SK-N-MC (cell line): Measurements from ENCODE around the gene DGKE.

Source experiments
- EZH2 ChIP-seq: fragments of 200-600 bp; sonication (generic); IDR thresholded peaks from one replicate; pipeline ENCODE4 v1.6.1; 2017; ENCODE audit warnings: antibody characterized with exemption
- POLR2AphosphoS5 ChIP-seq: IDR thresholded peaks from 2 replicates; pipeline ENCODE4 v1.6.1; 2012; ENCODE audit warnings: mild to moderate bottlenecking, low read depth, low read length, borderline replicate concordance

DNA sequence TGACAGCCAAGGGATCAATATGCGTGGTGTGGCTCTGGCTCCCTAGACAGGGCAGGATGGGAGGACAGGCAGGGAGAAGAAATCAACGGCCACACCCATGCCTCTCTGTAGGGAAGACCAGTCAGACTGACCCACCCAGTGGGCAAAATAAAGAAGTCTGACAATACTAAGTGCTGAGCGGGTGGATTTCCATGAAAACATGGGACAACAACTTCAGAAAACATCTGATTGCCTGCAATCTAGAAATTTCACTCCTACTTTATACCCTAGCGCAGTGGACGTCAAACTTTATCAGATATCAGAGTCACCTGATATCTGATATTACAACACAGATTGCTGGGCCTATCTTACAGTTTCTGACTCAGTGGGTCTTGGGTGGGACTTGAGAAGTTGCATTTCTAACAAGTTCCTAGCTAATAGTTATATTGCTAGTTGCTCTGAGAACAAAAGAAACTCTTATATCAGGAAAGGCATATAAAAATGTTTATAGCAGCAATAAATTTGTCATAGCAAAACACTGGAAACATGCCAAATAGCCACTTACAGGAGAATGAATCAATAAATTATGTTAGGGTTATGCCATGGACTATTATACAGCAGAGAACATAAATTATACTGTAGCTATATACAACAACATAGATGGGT lies 38.6 kb upstream of the DGKE start:
- no peak for TF ChIP-seq POLR2AphosphoS5
- TF ChIP-seq EZH2: no peak
